Gastroesophageal sphincter (tissue), 4 donors: Measurements from ENCODE around the gene C20orf144. TPM values are rescaled to one million over a fixed set of nuclear protein-coding genes. Genes with fewer than 3 reads are reported as not detected.

Source experiments
- ATAC-seq: fragments of 150-250 bp; one replicate; pipeline ENCODE4 v1.9.1; 2016; ENCODE audit warnings: mild to moderate bottlenecking, moderate library complexity
- H3K27ac ChIP-seq, 4 donors: fragments of 200-600 bp; sonication (generic) in 3 of 4; 1 replicate in 3 of 4; 2 replicates in 1 of 4; pipeline ENCODE4 v1.5.1; 2016 to 2019
- H3K27me3 ChIP-seq: fragments of 200-600 bp; sonication (generic); one replicate; pipeline ENCODE4 v1.5.1; 2019
- H3K36me3 ChIP-seq, 2 donors: fragments of 200-600 bp; sonication (generic); one replicate each; pipeline ENCODE4 v1.5.1; 2019; ENCODE audit warnings: control low read depth in 1 of 2
- H3K4me1 ChIP-seq, 3 donors: fragments of 200-600 bp; sonication (generic); 1 replicate in 2 of 3; 2 replicates in 1 of 3; pipeline ENCODE4 v1.5.1; 2016 to 2019; ENCODE audit warnings: control low read depth in 2 of 3
- H3K4me3 ChIP-seq, 2 donors: fragments of 200-600 bp; sonication (generic); one replicate each; pipeline ENCODE4 v1.5.1; 2019; ENCODE audit warnings: mild to moderate bottlenecking in 1 of 2, moderate library complexity in 1 of 2
- H3K9me3 ChIP-seq, 3 donors: fragments of 200-600 bp; sonication (generic); one replicate each; pipeline ENCODE4 v1.5.1; 2017 to 2019; ENCODE audit warnings: control low read depth in 2 of 3
- EP300 ChIP-seq: sonication (generic); formaldehyde crosslinking; IDR thresholded peaks from one replicate; pipeline ENCODE4 v1.6.1; 2017; ENCODE audit warnings: antibody characterized with exemption, mild to moderate bottlenecking
- POLR2A ChIP-seq, 2 donors: fragments of 450-650 bp; IDR thresholded peaks; one replicate each; pipeline ENCODE4 v1.6.1; 2017; ENCODE audit warnings: antibody characterized with exemption in 2 of 2, mild to moderate bottlenecking in 2 of 2, moderate library complexity in 1 of 2
- POLR2AphosphoS5 ChIP-seq: sonication (generic); formaldehyde crosslinking; IDR thresholded peaks from one replicate; pipeline ENCODE4 v1.6.1; 2017; ENCODE audit warnings: antibody characterized with exemption
- WGBS, 2 donors: methylation state at CpG; one replicate each; pipeline ENCODE4 v1.1.5; 2018; ENCODE audit warnings: low coverage in 1 of 2; 5-methylcytosine and 5-hydroxymethylcytosine counted together
- total RNA-seq, 4 donors: library from RNA; depleted of rRNA; stranded (reverse); fragments of >200 nt; gene quantifications; one replicate each; pipeline ENCODE4 v1.1.0, GENCODE V29; 2016
- TF ChIP-seq, protein P1 (sequence below), 4 experiments: fragments of 200-600 bp in 2 of 4; fragments of 450-650 bp in 2 of 4; sonication (generic) in 1 of 4; IDR thresholded peaks; one replicate each; pipeline ENCODE4 v1.5.1; 2017 to 2019; ENCODE audit warnings: antibody characterized with exemption in 4 of 4, mild to moderate bottlenecking in 2 of 4, moderate library complexity in 2 of 4

Gene C20orf144
- total RNA-seq, 4 donors from 2014 or later, result not detected

GRCh38 chr20:33703498-33704137 is 41.5 kb downstream of the C20orf144 start:
- H3K4me1 ChIP-seq, result peaks cover 0 to 9% (median 0%) of the 10 kb centered on the region in 3 donors
- H3K27ac ChIP-seq, result no peak overlapping the region
- no peak for TF ChIP-seq POLR2AphosphoS5
- no peak for TF ChIP-seq EP300
- TF ChIP-seq, protein P1, sequence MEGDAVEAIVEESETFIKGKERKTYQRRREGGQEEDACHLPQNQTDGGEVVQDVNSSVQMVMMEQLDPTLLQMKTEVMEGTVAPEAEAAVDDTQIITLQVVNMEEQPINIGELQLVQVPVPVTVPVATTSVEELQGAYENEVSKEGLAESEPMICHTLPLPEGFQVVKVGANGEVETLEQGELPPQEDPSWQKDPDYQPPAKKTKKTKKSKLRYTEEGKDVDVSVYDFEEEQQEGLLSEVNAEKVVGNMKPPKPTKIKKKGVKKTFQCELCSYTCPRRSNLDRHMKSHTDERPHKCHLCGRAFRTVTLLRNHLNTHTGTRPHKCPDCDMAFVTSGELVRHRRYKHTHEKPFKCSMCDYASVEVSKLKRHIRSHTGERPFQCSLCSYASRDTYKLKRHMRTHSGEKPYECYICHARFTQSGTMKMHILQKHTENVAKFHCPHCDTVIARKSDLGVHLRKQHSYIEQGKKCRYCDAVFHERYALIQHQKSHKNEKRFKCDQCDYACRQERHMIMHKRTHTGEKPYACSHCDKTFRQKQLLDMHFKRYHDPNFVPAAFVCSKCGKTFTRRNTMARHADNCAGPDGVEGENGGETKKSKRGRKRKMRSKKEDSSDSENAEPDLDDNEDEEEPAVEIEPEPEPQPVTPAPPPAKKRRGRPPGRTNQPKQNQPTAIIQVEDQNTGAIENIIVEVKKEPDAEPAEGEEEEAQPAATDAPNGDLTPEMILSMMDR (IDR thresholded peaks at IDR 0.05), result no peak
- TF ChIP-seq POLR2A (IDR thresholded peaks at IDR 0.05), result no peak
- no peaks in the 10 kb centered on the region for H3K27me3 ChIP-seq
- H3K4me3 ChIP-seq, result no peak overlapping the region
- ATAC-seq, result no peak
- WGBS, 2 donors, result 79 to 96% methylated on average over 2 to 4 of the region's 8 CpGs
- H3K36me3 ChIP-seq, result peaks cover 0 to 35% of the 10 kb centered on the region in 2 donors
- no peaks in the 10 kb centered on the region for H3K9me3 ChIP-seq

DNA sequence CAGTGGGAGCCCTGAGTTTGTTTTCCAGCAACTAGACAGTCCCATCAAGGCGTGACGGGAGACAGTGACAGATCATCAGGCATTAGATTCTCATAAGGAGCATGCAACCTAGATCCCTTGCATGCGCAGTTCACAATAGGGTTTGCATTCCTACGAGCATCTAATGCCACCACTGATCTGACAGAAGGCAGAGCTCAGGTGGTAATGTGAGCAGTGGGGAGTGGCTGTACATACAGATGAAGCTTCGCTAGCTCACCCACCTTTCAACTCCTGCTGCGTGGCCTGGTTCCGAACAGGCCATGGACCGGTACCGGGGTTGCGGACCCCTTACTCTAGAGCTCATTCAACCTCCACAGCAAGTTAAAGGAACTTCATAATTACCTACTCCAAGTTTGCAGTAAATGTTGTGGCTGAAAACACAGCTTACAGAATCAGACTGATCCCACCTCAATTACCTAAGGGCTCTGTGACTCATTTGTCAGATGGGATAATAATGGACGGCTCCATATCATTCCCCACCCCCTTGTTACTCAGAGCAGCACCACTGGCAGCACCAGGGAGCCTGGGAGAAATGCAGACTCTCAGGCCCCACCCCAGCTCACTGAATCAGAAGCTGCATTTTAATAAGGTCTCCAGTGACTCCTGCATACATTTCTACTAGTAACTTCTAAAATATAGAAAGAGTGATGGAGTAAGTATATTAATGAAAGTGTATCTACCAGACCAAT is 42.2 kb downstream of the C20orf144 start:
- Histone ChIP-seq H3K36me3 (peaks cover 0 to 35% of the 10 kb centered on the region in 2 donors), H3K27me3 (no peaks in the 10 kb centered on the region), H3K4me1 (peaks cover 0 to 9% (median 0%) of the 10 kb centered on the region in 3 donors), H3K27ac (no peak overlapping the region), H3K4me3 (no peak overlapping the region), H3K9me3 (no peaks in the 10 kb centered on the region)
- 71 to 100% methylated on average over 1 of the region's 11 CpGs for WGBS, 2 donors
- no peak for ATAC-seq
- TF ChIP-seq POLR2AphosphoS5, result no peak
- no peak for TF ChIP-seq EP300
- TF ChIP-seq, protein P1 (IDR thresholded peaks at IDR 0.05), result no peak
- no peak for TF ChIP-seq POLR2A (IDR thresholded peaks at IDR 0.05)

DNA sequence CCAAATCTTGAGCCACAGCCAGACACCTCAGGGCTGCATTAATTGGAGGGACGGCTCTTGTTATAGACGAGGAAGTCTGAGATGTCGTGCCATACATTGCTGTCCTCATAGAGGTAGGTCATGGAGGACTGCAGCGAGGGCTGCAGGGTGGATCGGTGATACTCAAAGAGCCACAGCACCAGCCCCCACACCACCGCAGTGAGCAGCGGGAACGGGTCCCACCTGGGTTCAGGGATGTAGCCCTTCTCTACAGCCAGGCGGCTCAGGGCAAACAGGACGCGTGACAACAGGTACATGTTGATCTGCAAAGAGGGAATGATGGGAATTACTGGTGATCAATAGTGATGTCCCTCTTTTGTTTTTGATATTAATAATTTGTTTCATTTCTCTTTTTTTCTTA is 45.5 kb downstream of the C20orf144 start:
- WGBS, 2 donors, result 71 to 100% methylated on average over 4 of the region's 11 CpGs
- Histone ChIP-seq H3K27me3 (no peaks in the 10 kb centered on the region), H3K4me3 (no peak overlapping the region), H3K4me1 (peaks cover 0 to 7% (median 0%) of the 10 kb centered on the region in 3 donors), H3K36me3 (peaks cover 0 to 64% of the 10 kb centered on the region in 2 donors), H3K27ac (no peak overlapping the region), H3K9me3 (no peaks in the 10 kb centered on the region)
- TF ChIP-seq POLR2AphosphoS5, result no peak
- ATAC-seq, result no peak

DNA sequence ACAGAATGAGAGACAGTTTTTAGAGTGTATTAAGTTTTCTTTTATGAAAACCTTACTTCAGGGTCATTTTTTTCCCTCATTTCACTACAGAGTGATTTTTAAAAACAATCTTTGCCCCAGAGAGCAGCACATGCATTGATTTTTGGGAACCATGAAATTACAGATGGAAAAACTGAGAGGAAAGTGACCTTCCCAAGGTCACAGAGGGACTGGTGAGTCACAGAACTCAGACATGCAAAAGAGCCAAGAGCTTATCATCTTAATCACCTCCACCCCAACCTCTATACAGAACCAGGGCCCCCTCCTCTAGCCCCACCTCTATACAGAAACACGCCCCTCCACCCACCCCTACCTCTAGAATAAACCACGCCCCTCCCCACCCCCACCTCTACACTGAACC is 47.3 kb downstream of the C20orf144 start:
- Histone ChIP-seq H3K27me3 (no peaks in the 10 kb centered on the region), H3K4me3 (no peak overlapping the region), H3K4me1 (no peaks in the 10 kb centered on the region), H3K27ac (no peak overlapping the region), H3K36me3 (peaks cover 0 to 77% of the 10 kb centered on the region in 2 donors), H3K9me3 (no peaks in the 10 kb centered on the region)
- no peak for ATAC-seq
- no peak for TF ChIP-seq POLR2A (IDR thresholded peaks at IDR 0.05)
- TF ChIP-seq EP300, result no peak
- WGBS, 2 donors, result 60% methylated on average over 1 of the region's 2 CpGs; no CpG with 5 or more reads in 1 of the 2 donors

- Histone ChIP-seq H3K27me3 (no peaks in the 10 kb centered on the region), H3K4me3 (no peak overlapping the region), H3K36me3 (peaks cover 0 to 80% of the 10 kb centered on the region in 2 donors), H3K4me1 (no peaks in the 10 kb centered on the region), H3K9me3 (no peaks in the 10 kb centered on the region), H3K27ac (no peak overlapping the region)
- no peak for ATAC-seq
- WGBS, 2 donors, result 91 to 93% methylated on average over 8 to 14 of the region's 16 CpGs
- no peak for TF ChIP-seq EP300
- TF ChIP-seq POLR2AphosphoS5, result no peak
- TF ChIP-seq, protein P1 (IDR thresholded peaks at IDR 0.05), result no peak
- no peak for TF ChIP-seq POLR2A (IDR thresholded peaks at IDR 0.05)
Observed at GRCh38 chr20:33709905-33710541, 47.9 kb downstream of the C20orf144 start.
